Neural crest cell (in vitro differentiated cells): ENCODE measurements around the gene DNAH6. TPM values are rescaled to one million over a fixed set of nuclear protein-coding genes. Genes with fewer than 3 reads are reported as not detected.

ENCODE experiments used
- DNase-seq: peaks from one replicate; pipeline ENCODE4 v3.0.0; 2021; ENCODE audit warnings: low read depth, mixed read lengths, low spot score
- H3K27ac Mint-ChIP-seq: one replicate; pipeline ENCODE4 v1.8.0; 2021; ENCODE audit warnings: mild to moderate bottlenecking, mixed read lengths; ENCODE audit not compliant: unreplicated experiment
- H3K27me3 Mint-ChIP-seq: 2 replicates; pipeline ENCODE4 v1.8.0; 2021; ENCODE audit warnings: low read depth, mild to moderate bottlenecking, mixed read lengths
- H3K36me3 Mint-ChIP-seq: 2 replicates; pipeline ENCODE4 v1.8.0; 2021; ENCODE audit warnings: low read depth, mild to moderate bottlenecking, mixed read lengths
- H3K4me1 Mint-ChIP-seq: 2 replicates; pipeline ENCODE4 v1.8.0; 2021; ENCODE audit warnings: mixed read lengths
- H3K4me3 Mint-ChIP-seq: one replicate; pipeline ENCODE4 v1.8.0; 2021; ENCODE audit warnings: mild to moderate bottlenecking, mixed read lengths
- H3K9me3 Mint-ChIP-seq: 2 replicates; pipeline ENCODE4 v1.8.0; 2021; ENCODE audit warnings: mixed read lengths
- CTCF ChIP-seq: fragments of 200-600 bp; sonication (generic); conservative IDR thresholded peaks from 2 replicates; pipeline ENCODE4 v1.5.0; 2021; ENCODE audit warnings: antibody characterized with exemption, mild to moderate bottlenecking
- total RNA-seq: library from RNA; stranded (reverse); gene quantifications from 2 replicates; pipeline ENCODE4 v1.2.1, GENCODE V29; 2021

DNAH6 gene
- total RNA-seq, 1 donor from 2014 or later: 2.8 TPM

- no peak for DNase-seq
- no peaks in the 10 kb centered on the region for H3K27me3 Mint-ChIP-seq
- peaks cover 2% of the 10 kb centered on the region for H3K36me3 Mint-ChIP-seq
- H3K4me3 Mint-ChIP-seq: no peak overlapping the region
- H3K4me1 Mint-ChIP-seq: no peaks in the 10 kb centered on the region
- no peak for TF ChIP-seq CTCF
- no peaks in the 10 kb centered on the region for H3K9me3 Mint-ChIP-seq
- no peak overlapping the region for H3K27ac Mint-ChIP-seq
These were observed 269.7 kb downstream of the DNAH6 start for GRCh38 chr2:84785950-84786349.

GRCh38 chr2:84786601-84787000, 270.3 kb downstream of the DNAH6 start:
- Mint-ChIP-seq H3K36me3 (peaks cover 2% of the 10 kb centered on the region), H3K4me3 (no peak overlapping the region), H3K9me3 (no peaks in the 10 kb centered on the region), H3K27ac (no peak overlapping the region), H3K27me3 (no peaks in the 10 kb centered on the region), H3K4me1 (no peaks in the 10 kb centered on the region)
- no peak for TF ChIP-seq CTCF
- no peak for DNase-seq

GRCh38 chr2:84788027-84788426, 271.7 kb downstream of the DNAH6 start:
- no peaks in the 10 kb centered on the region for H3K27me3 Mint-ChIP-seq
- no peak for DNase-seq
- H3K4me1 Mint-ChIP-seq: no peaks in the 10 kb centered on the region

GRCh38 chr2:84788498-84788897, 272.2 kb downstream of the DNAH6 start:
- Mint-ChIP-seq H3K9me3 (peaks cover 6% of the 10 kb centered on the region), H3K36me3 (peaks cover 2% of the 10 kb centered on the region), H3K4me1 (no peaks in the 10 kb centered on the region), H3K27ac (no peak overlapping the region), H3K4me3 (no peak overlapping the region), H3K27me3 (no peaks in the 10 kb centered on the region)
- no peak for TF ChIP-seq CTCF
- no peak for DNase-seq

More at GRCh38 chr2:84788027-84788426, 271.7 kb downstream of the DNAH6 start:
- Mint-ChIP-seq H3K27ac (no peak overlapping the region), H3K9me3 (peaks cover 3% of the 10 kb centered on the region), H3K36me3 (peaks cover 2% of the 10 kb centered on the region), H3K4me3 (no peak overlapping the region)
- no peak for TF ChIP-seq CTCF

- no peak for DNase-seq
- Mint-ChIP-seq H3K36me3 (no peaks in the 10 kb centered on the region), H3K9me3 (peaks cover 8% of the 10 kb centered on the region), H3K27me3 (no peaks in the 10 kb centered on the region), H3K4me1 (peaks cover 9% of the 10 kb centered on the region), H3K27ac (no peak overlapping the region), H3K4me3 (no peak overlapping the region)
- TF ChIP-seq CTCF: no peak
These were observed 276.7 kb downstream of the DNAH6 start for GRCh38 chr2:84792856-84793522.
